Sigmoid colon (tissue), 3 donors: ENCODE data around the gene HBG2.

Experiments used
- POLR2A ChIP-seq, 2 donors: fragments of 450-650 bp; IDR thresholded peaks; one replicate each; pipeline ENCODE4 v1.6.1; 2016; ENCODE audit warnings: antibody characterized with exemption in 2 of 2, mild to moderate bottlenecking in 2 of 2, moderate library complexity in 2 of 2
- TF ChIP-seq, protein P1 (sequence below), 4 experiments: fragments of 450-650 bp in 3 of 4; fragments of 200-600 bp in 1 of 4; IDR thresholded peaks; one replicate each; pipeline ENCODE4 v1.5.1; 2016 to 2019; ENCODE audit warnings: antibody characterized with exemption in 4 of 4, mild to moderate bottlenecking in 3 of 4, moderate library complexity in 2 of 4

DNA sequence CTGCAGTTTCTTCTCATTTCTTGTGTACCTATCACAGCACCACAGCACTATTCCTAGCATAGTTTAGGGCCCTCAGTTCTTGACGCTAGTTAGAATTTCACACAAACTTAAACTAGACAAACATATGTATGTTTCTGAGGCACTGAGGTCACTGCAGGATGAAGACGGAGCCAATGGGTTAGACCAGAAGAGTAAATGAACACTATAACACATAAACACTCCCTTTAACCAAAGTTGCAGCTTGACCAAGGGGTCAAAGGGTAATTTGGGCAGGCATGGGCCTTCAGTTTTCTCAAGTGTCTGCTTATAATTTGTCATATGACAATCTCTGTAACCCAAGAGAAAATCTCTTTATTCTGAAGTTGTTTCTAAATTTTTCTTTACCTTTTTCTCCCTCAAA is 28.0 kb upstream of the HBG2 start:
- TF ChIP-seq, protein P1, sequence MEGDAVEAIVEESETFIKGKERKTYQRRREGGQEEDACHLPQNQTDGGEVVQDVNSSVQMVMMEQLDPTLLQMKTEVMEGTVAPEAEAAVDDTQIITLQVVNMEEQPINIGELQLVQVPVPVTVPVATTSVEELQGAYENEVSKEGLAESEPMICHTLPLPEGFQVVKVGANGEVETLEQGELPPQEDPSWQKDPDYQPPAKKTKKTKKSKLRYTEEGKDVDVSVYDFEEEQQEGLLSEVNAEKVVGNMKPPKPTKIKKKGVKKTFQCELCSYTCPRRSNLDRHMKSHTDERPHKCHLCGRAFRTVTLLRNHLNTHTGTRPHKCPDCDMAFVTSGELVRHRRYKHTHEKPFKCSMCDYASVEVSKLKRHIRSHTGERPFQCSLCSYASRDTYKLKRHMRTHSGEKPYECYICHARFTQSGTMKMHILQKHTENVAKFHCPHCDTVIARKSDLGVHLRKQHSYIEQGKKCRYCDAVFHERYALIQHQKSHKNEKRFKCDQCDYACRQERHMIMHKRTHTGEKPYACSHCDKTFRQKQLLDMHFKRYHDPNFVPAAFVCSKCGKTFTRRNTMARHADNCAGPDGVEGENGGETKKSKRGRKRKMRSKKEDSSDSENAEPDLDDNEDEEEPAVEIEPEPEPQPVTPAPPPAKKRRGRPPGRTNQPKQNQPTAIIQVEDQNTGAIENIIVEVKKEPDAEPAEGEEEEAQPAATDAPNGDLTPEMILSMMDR (IDR thresholded peaks at IDR 0.05) = no peak
- TF ChIP-seq POLR2A (IDR thresholded peaks at IDR 0.05) = no peak
